ELF-1 (cell line): Measurements from ENCODE around the gene RHOH.
"Not testable (repeated sequence)": the region's sequence is repeated elsewhere in the genome, so short reads cannot be mapped to it uniquely, and the experiment has no call there.

Source experiments
- DNase-seq: peaks from one replicate; pipeline ENCODE4 v3.0.0-alpha.2; 2016; ENCODE audit warnings: low read depth, low spot score

RHOH gene

GRCh38 chr4:40196724-40197281 is at the start of gene RHOH:
Gene RHOH (plus strand): TSS chr4:40197031. CDS start chr4:40243387, 46,356 bp downstream.
- DNase-seq, result no peak

DNA sequence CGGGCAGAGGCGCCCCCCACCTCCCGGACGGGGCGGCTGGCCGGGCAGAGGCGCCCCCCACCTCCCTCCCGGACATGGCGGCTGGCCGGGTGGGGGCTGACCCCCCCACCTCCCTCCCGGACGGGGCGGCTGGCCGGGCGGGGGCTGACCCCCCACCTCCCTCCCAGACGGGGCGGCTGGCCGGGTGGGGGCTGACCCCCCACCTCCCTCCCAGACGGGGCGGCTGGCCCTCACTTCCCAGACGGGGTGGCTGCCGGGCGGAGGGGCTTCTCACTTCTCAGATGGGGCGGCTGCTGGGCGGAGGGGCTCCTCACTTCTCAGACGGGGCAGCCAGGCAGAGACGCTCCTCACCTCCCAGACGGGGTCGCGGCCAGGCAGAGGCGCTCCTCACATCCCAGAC is 49.3 kb upstream of the RHOH start:
- DNase-seq, result not testable (repeated sequence)

DNA sequence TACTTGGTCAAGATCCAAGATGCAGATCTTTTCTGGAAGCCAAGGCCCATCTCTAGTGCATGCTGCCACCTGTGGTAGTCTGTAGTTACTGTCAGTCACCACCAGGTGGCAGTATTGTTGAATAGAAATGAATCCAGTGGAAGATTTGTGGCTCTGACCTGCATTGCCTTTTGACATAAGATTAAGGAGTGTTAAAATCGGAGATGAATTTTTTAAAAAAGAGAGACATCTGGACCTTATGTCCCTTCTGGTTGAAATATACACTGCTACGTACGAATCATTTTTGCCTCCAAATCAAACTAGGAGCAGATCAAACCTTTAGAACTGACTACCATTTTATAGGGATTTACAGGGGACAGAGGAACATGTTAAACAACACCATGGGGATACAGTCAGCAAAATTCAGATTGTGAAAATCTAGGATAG is 46.9 kb upstream of the RHOH start:
- peak; percentile 66 for DNase-seq

- DNase-seq, result no peak
Observed at GRCh38 chr4:40150932-40151331, 45.9 kb upstream of the RHOH start.

DNA sequence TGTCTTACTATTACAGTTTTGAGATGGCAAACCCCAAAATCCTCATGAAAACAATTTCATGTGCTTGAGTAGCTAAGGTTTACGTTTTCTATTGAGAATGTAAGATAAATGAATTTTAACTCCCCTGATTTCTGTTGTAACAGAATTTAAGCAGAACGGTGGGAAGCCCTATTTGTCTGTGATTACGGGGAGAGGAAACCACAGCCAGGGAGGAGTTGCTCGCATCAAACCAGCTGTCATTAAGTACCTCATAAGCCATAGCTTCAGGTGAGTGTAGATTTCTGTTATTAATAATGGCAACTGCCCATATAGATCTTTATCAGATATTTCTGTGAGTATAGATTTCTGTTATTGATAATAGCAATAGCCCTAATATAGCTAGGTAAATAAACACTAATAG is 44.2 kb upstream of the RHOH start:
- DNase-seq, result no peak

GRCh38 chr4:40157436-40157835 is 39.4 kb upstream of the RHOH start:
- no peak for DNase-seq

GRCh38 chr4:40160258-40160657 is 36.6 kb upstream of the RHOH start:
- DNase-seq, result no peak

DNA sequence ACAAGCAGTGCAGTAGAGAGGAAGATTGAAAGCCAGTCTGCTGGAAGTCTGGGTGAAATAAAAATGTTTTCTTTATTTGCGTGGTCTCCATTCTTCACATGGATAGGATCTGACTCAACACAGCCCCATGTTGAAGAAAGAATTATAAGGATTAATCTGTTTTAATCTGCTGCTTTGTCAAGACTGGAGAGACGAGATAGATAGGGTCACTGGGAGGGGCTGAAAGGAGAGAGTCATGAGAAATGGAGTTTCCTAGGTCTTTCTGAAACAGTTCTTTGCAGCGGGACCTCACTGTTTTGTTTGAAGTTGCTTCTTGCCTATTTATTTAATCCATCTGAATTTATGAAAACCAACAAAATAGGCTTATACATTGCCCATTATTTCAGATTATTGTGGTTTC is 32.4 kb upstream of the RHOH start:
- no peak for DNase-seq

GRCh38 chr4:40165916-40166315 is 30.9 kb upstream of the RHOH start:
- DNase-seq, result no peak

DNA sequence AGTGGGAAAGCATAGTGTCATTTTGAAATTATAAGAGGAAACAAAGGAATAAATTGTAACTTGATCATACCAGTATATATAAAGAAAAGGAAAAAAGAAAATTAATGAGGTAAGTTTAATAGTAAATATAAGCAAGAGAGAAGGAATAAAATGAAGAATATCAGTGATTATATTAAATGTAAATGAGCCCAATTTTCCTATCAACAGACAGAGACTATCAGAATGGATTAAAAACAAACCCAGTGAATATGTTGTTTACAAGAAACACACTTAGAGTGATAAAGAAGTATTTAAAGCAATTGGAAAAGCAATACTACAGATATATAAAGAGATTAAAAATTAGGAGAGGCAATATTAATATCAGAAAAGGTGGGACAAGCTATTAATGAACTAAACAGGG is 28.8 kb upstream of the RHOH start:
- no peak for DNase-seq

- DNase-seq, result no peak
Observed at GRCh38 chr4:40170588-40170987, 26.2 kb upstream of the RHOH start.

DNA sequence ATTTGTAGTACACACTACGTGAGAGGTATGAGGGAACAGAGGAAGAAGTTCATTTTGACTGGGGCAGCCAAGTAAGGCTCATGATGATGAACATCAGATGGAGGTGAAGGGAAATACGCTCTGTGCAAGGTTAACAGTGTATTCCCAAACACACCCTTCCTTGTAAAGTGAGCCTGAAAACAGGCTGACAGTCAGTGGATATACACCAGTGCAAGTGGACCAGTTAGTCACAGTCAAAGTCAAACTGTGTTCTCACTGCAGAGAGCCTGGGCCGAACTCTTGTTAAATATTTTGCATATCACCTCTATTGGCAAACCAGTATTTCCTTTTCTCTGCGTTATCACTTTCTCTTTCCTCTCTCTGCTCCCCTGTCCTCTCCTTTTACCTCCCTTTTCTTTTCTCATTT is 23.4 kb upstream of the RHOH start:
- no peak for DNase-seq

DNA sequence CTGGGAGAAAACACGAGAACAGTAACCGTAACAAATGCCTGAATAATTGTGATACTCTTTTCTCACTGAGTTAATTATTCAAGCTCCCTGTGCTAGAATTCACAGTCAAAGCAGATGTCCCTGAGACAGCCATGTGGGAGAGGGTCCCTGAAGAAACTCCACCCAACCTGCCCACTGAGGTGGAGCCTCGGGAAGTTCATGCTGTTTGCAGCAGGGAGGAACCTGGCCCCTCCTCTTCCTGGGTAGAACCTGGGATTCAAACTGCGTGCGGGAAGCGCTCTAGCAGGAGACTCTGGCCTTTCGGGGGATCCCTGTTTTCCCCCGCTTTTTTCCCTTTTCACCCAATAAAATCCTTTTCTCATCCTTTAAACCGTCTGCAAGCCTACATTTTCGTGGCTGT is 20.2 kb upstream of the RHOH start:
- DNase-seq, result peak; percentile 27

DNA sequence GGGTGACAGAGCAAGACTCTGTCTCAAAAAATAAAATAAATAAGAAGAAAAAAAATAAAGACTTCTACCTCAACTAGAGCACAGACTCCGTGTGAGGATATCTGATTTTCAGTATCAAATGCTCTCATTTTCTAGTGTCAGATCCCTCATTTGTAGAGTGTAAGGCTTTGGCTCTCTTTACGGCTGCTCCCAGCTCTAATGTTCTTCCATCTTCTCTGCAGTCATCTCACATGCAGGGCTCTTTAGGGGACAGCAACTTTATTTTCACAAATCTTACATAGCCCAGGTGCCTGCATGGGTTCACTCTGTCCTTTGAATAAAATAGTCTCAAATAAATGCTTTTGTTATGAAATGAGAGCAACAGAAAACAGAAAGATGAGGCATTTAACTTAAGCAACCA is 19.2 kb upstream of the RHOH start:
- no peak for DNase-seq

DNA sequence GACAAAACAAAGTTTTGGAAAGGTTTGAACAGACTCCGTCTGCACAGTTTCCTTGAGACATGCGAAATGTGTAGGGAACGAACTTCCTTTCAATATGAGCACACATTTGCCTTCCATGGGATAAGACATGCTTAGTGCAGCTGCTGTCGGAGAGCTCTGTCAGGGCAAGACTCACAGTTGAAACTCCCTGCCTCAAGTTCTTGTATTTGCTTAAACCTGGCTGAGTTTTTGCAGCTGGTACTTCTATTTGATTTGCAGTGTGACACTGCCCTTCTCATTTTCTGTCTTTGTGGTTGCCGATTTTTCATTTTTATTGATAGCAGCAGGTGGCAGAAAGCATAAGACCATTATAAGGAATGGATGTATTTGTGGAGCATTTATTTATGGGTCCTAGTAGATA is 18.2 kb upstream of the RHOH start:
- DNase-seq, result no peak

GRCh38 chr4:40179360-40179759 is 17.5 kb upstream of the RHOH start:
- DNase-seq, result no peak

DNA sequence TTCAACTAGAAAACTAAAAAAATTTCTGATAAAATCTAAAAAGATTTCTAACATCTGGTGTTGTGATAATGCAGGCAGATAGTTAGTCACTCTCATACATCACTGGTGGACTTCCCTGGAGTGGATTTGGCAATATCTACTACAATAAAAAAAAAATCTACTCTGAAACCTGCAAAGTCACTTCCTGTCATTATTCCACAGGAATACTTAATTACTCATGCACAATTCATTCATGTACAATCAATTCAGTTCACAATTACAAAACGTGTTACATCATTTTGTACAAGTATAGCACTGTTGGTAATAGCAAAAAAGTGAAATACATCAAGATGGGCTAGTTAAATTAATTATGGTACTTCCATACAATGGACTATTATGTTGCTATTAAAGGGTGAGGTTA is 16.5 kb upstream of the RHOH start:
- no peak for DNase-seq

- no peak for DNase-seq
Observed at GRCh38 chr4:40182001-40182400, 14.8 kb upstream of the RHOH start.

DNA sequence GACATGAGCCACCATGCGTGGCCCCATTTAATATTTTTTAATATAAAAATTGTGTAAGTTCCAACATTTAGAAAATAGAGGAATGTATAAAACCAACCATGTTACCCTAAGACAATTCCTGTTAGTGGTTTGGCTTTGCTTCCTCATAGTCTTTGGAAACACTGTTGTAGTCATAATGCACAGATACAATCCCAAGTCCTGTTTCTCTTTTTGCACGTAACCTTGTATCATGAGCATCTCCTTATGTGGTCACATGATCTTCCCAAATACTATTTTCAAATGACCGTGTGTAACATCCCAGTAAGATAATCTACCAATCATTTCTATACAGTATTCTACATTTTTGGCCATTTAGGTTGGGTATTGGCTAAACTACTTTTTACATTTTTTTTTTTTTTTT is 13.9 kb upstream of the RHOH start:
- DNase-seq, result no peak

- no peak for DNase-seq
Observed at GRCh38 chr4:40183615-40184411, 13.0 kb upstream of the RHOH start.

- no peak for DNase-seq
Observed at GRCh38 chr4:40185830-40186664, 10.8 kb upstream of the RHOH start.

GRCh38 chr4:40186665-40187014 is 10.2 kb upstream of the RHOH start:
- DNase-seq, result no peak
